Right renal cortex interstitium (tissue), 3 donors: ENCODE data around the gene ZBTB40. TPM values are rescaled to one million over a fixed set of nuclear protein-coding genes. Genes with fewer than 3 reads are reported as not detected.

Experiments
- DNase-seq, 3 donors: peaks; one replicate each; pipeline ENCODE4 v3.0.0-alpha.2; 2013; ENCODE audit warnings: low read depth in 3 of 3, low spot score in 2 of 3
- polyA plus RNA-seq, 3 donors: library from polyadenylated mRNA; unstranded; fragments of 120-200 nt; gene quantifications; one replicate each; pipeline ENCODE4 v1.2.1, GENCODE V29; 2013; ENCODE audit not compliant: insufficient read length in 3 of 3

Gene ZBTB40
- polyA plus RNA-seq, 3 donors, result 18.4 to 19.8 (median 19.3) TPM

DNA sequence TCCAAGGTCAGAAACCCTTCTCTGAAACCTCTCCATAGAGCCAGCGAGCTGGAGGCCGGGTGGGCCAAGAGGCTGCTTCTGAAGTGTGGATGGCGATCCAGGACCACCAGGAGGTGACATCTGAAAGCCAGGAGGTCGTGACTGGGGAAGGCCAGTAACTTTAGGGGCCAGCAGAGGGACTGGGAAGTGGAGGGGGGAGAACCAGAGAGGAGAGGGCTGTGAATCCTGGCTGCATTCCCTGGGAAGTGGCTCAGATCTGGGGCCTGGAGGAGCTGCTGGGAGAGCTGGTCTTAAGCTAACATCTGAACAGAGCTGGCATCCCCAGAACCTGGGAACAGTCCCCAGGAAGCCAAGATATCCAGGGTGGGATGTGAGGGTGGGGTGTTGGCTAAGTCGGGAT, 100.4 kb downstream of the ZBTB40 start:
- DNase-seq, result no peak

- DNase-seq, result no peak
These were observed 101.6 kb downstream of the ZBTB40 start for GRCh38 chr1:22553104-22553880.

GRCh38 chr1:22553991-22554522, 102.4 kb downstream of the ZBTB40 start:
- DNase-seq, result no peak

GRCh38 chr1:22555371-22555656, 103.7 kb downstream of the ZBTB40 start:
- no peak for DNase-seq

DNA sequence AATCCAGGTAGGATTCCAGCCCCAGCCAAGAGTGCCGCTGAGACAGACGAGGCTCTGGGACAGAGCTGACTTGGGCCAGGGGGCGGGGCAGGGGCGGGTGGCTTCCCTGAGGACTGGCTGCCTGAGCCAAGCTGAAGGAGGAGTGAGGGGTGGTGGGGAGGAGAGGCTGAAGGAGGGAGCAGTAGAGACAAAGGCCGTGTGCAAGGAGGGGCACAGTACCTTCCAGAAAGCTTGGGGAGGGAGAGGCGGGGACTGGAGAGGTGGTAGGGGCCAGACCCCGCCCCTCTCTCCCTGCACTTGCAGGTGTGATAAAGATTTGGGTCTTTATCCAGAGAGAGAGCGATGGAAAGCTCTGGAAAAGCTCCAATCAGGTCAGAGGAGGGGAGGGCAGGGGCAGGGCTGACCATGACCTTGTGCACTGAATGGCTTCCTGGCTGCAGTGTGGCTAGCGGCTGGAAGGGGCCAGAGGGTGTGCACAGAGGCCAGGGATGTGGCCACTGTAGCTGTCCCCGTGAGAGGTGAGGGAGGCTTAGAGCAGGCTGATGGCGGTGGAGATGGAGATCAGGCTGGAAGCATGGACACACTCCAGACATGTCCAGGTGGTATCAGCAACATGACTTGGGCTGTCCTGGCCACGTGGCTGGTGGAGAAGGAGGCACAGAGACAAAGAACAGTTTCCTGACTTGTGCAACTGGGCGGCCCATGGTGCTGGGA, 104.9 kb downstream of the ZBTB40 start:
- DNase-seq, result no peak

DNA sequence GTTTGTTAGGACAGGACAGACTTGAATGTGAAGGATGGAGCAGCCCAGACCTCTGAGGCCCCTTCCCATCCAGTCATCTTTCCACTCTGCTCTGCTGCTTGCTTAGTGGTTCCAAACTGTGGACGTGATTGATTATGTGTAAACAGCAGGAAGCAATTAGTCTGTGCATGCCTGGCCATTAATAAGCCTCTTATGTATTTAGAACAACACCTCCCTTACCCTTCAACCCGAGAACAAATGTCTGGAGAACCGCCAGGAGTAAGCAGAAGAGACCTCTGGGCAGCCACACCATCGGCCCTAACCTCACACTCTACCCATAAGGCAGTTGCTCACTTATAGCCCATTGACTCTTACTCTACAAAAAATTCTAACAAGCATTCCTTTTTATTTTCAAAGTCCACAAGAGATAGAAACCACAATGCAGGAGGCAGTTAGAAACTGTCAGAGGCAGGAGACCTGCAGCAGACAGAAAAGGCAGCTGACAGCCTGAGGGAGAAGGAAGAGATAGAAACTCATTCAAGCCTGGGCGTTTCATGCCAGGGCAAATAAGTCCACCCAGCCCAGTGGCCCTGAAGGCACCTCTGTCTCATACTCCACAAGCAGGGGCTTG, 105.8 kb downstream of the ZBTB40 start:
- no peak for DNase-seq

DNA sequence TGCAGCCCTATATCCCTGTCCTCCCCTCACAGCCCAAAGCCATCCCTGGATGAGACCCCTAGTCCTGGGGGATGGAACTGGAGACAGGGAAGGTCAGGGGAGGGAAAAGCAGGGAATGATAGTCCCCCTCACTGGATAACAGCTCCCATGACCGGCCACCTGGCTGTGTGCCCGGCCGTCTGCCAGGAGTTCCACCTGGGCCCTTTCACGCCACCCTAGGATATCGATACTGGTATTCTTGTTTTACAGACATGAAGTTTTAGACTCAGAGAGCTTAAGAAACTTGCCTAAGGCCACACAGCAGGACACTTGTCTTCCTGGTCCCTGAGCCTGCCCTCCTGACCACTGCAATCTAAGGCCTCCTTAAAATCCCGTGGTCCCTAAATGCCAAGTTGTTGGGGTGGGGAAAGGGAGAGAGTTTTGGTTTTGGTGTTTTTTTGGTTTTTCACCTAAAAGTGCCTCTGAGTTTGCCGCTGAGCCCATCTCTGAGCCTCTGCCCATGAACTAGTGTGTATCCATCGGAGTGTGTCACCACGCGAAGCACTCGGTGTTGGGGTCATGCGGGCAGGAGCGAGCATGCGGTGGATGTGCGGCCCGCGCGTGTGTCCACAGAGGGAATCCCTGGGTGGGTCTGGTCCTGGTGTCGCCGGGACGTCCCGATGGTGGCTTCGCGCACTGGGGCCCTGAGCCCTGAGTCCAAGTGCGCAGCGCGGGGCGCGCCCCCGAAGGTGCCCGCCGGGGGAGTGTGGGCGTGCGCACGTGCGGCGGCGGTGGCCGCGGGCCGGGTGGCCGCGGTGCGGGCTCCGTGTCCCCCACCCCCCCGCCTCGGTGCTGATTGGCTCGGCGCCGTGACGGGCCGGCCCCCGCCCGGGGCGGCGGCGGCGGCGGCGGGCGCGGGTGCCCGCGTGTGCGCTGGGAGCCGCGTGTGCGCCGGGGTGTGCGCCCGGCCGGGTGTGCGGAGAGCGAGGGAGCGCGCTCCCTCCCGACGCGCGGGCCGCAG, 111.2 kb downstream of the ZBTB40 start, which contains the start of gene EPHA8:
TSS of gene EPHA8 (plus strand) at position 906 of the 1,000 bp plus-strand sequence. CDS start 147 bp downstream, outside the sequence.
- DNase-seq, result no peak

GRCh38 chr1:22563671-22564602, 112.3 kb downstream of the ZBTB40 start:
- no peak for DNase-seq

DNA sequence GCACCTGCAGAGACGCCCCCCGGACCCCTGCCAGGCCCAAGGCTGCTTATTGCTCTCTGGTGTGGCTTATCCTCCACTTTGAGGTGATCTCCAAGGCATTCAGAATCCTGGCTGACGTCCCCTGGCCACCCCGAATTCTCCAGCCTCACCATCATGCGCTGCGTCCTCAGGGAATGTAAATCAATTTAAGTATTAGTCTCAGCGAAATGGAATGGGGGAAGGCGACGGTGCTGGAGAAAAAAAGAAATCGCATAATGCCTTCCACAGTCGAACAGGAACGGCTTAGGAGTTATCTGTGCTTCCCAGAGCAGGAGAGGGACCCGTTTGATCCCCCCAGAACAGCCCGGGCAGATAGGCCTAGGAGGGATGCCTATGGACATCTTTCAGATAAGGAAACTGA, 114.5 kb downstream of the ZBTB40 start:
- DNase-seq, result no peak

DNA sequence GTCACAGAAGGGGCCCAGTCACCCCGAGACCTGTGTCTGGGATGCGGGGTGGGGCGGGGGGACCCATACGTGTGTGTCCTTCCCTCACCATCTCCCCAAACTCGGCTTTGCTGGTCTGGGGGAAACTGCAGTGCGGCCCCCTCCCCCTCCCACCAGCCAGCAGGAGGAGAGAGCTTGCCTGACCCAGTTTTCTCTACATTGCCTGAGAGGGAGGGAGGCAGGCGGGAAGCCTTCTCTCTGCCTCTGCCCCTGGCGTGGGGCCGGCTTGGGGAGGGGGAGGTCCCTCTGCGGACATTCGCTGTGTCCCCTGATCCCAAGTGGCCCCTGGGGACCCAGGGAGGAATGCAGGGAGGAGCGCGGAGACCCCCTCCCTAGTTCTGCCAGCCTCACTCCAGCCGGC, 115.5 kb downstream of the ZBTB40 start:
- no peak for DNase-seq

- DNase-seq, result no peak
These were observed 116.3 kb downstream of the ZBTB40 start for GRCh38 chr1:22567994-22568393.

GRCh38 chr1:22569269-22569668, 117.6 kb downstream of the ZBTB40 start:
- DNase-seq, result no peak

DNA sequence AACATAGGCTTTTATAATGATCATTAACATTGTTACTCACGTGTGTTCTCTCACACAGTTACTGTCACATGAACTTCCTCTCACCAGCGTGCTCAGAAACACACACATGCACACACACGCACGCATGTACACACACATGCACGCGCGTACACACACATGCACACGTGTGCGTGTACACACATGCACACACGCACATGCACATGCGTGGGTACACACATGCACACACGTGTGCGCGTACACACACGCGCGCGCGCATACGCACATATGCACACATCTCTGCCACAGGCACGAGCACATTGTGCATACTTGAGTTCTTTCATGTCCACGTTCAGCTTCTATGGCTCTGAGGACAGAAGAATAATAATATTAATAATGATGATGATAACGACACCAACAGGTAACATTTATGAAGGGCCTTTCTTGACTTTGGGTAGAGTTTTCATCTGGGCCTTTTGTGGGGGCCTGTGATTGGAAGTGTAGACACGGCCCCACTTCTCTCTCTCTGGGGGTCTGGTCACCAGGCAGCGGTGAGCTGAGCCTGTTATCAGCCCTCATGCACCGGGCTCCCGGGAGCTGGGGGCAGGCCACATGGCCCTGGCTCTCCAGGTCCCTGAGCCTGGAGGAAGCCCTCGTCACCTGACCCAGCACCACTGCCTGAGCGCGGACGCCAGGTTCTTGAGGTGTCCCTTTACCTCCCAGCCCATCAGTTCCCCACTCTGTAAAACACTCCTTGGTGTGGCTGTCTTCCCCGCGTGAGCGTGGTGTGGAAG, 118.7 kb downstream of the ZBTB40 start:
- DNase-seq, result no peak

DNA sequence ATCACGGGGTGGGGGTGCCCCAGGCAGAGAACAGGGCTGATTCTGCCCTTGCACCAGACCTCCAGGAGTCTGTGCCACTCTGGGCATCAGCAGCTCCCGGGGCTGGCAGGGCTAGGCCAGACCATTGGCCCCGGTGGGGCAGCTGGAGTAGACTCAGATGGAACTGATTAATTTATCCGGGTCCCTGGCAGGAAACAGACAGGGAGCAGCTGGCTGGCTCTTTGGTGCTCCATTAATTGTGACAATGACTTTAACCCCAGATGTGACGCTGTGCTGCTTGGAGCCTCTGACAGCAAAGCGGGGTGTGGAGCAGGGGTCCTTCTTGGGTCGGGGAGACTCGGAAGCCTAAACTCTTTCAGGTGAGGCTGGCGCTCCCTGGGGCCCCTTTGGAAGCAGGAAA, 121.2 kb downstream of the ZBTB40 start:
- DNase-seq, result no peak

DNA sequence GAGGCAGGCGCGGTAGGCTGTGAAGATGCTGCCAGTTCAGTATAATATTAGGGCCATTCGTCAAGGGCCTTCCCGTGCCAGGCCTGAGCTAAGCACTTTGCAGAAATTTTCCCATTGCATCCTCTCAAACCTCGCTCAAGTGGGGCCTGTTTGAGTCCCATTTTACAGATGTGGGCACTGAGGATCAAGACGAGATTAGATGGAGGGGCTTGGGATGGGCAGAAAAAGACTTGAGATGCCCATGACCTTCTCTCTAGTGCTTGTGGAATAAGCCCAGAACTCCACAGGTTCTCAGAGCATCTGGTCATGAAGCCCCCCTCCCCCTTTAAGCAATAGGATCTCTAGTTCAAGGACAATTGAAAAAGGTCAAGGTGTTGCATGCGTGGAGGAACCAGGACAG, 121.6 kb downstream of the ZBTB40 start:
- no peak for DNase-seq

GRCh38 chr1:22575532-22576149, 124.0 kb downstream of the ZBTB40 start:
- DNase-seq, result no peak

DNA sequence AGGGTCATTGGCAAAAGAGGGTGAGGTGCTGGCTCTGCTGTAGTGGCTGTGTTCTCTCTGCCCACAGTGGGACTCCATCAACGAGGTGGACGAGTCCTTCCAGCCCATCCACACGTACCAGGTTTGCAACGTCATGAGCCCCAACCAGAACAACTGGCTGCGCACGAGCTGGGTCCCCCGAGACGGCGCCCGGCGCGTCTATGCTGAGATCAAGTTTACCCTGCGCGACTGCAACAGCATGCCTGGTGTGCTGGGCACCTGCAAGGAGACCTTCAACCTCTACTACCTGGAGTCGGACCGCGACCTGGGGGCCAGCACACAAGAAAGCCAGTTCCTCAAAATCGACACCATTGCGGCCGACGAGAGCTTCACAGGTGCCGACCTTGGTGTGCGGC, 124.5 kb downstream of the ZBTB40 start:
- no peak for DNase-seq

DNA sequence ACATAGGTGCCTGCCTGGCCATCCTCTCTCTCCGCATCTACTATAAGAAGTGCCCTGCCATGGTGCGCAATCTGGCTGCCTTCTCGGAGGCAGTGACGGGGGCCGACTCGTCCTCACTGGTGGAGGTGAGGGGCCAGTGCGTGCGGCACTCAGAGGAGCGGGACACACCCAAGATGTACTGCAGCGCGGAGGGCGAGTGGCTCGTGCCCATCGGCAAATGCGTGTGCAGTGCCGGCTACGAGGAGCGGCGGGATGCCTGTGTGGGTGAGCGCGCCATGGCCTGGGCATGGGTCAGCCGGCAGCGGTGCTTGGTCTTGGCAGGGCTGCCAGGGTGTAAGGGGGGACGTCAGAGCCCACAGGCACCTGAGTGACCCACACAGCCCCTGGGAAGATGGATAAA, 125.0 kb downstream of the ZBTB40 start:
- no peak for DNase-seq
